GM15510 (cell line): ENCODE measurements around the gene CNGB1.

Experiments
- POLR2A ChIP-seq: IDR thresholded peaks from 3 replicates; pipeline ENCODE4 v1.6.1; 2011; ENCODE audit warnings: borderline replicate concordance; ENCODE audit not compliant: insufficient read length; ENCODE audit errors: extremely low read depth

The CNGB1 gene

DNA sequence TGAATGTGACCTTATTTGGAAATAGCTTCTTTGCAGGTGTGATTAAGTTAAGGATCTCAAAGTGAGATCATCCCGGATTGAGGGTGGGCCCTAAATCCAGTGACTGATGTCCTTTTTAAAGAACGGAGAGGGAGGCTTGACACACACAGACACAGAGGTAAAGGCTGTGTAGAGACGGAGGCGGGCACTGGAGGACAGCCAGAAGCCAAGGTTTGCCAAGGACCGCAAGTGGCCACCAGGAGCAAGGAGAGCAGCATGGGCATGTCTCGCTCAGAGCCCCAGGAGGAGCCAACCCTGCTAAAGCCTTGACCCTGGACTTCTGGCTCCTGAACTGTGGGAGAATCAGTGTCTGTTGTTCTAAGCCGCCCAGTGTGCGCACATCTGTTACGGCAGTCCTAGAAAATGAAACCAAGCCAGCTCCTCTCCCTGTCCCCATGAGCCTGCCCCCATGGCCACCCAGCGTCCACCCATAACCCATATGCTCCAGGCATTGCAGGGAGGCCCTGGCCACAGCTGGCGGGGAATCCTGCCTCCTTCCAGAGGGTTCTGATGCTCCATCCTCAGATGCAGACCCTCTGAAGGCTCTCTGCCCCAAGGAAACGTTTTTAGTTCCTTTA lies 15.2 kb downstream of the CNGB1 start:
- no peak for TF ChIP-seq POLR2A

DNA sequence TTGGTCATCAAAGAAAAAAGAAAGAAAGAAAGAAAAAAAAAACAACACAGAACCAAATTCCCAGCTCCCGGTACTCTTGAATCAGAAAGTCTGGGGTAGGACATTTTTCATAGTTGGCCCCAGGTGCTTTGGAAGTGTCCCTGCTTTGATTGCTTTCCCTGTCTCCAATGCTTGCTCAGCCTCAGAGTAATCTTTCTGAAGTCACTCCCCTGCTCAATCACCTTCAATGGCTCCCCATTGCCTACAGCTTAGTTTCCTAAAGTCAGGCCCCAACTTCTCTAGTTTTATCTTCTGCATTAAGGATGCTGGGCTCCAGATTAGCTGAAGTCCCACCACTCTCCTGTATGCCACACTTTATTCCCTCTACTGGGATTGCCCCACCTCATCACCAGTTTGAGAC lies 17.1 kb downstream of the CNGB1 start:
- TF ChIP-seq POLR2A = no peak

GRCh38 chr16:57952909-57953308 lies 18.0 kb downstream of the CNGB1 start:
- no peak for TF ChIP-seq POLR2A

GRCh38 chr16:57951204-57951960 lies 19.5 kb downstream of the CNGB1 start:
- no peak for TF ChIP-seq POLR2A

DNA sequence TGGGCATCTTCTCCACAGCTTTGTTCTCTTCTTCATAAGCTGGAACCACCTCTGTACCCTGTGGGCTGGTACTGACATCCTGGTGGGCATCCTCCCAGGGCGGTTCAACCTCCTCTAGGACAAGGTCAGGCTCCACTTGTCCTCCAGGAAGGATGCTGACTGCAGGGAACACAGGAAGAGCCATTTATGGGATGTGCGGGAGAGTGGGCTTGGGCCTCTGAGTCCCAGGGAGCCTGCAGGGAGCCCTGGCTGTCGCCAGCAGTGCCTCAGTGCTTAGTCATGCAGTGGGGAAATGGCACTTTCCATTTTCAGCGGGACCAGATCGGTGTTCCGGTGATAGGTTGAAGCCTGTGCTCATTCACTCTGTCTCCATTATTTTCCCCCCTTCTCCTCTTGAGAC lies 20.5 kb downstream of the CNGB1 start:
- no peak for TF ChIP-seq POLR2A

DNA sequence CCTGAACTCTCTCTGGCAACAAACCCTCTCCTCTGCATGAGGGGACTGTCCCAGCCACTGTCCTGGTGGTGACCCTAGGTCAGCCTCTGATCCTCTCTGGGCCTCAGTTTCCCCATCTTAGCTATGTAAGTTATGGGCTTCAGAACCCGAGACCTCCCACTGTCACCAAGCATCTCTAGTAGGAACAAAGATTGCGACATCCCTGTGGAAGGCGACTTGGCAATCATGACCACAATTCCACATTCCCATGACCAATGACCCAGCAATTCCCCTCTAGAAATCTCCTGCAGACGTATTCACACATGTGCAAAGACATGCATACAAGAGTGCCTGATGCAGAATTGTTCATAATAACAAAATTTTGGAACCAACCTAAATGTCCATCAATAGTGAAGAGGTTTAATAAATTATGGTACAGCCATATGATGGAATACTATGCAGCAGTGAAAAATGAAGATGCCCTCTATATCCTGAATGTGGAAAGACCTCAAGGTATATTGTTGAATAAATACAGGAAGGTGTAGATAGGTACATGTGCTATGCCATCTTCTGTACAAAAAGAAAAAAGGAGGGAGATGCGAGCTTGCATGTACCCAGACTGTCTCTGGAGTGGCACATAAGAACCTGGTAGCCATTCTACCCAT lies 21.2 kb downstream of the CNGB1 start:
- no peak for TF ChIP-seq POLR2A

DNA sequence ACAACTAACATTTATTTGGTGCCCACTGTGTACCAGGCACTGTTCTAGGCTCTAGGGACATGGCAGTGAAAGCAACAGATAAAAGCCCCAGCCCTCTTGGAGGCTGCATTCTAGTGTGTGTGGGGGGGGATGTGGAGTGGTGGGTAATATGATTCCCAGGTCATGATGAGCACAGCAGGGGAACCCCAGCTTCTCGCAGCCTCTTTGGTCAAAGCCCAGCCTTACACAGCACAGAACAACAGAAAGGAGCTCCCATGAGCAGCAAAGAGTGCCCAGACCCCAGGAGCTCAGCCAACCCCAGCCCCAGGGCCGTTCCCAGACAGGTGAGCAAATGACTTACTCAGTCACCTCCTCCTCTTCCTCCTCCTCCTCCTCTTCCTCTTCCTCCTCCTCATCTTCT lies 21.9 kb downstream of the CNGB1 start:
- TF ChIP-seq POLR2A = no peak

GRCh38 chr16:57948027-57948426 lies 22.9 kb downstream of the CNGB1 start:
- no peak for TF ChIP-seq POLR2A

- no peak for TF ChIP-seq POLR2A
Observed at GRCh38 chr16:57947261-57947660, 23.7 kb downstream of the CNGB1 start.

- no peak for TF ChIP-seq POLR2A
Observed at GRCh38 chr16:57946181-57946801, 24.6 kb downstream of the CNGB1 start.

- TF ChIP-seq POLR2A = no peak
Observed at GRCh38 chr16:57945740-57946138, 25.2 kb downstream of the CNGB1 start.

- TF ChIP-seq POLR2A = no peak
Observed at GRCh38 chr16:57944970-57945739, 25.8 kb downstream of the CNGB1 start.

- TF ChIP-seq POLR2A = no peak
Observed at GRCh38 chr16:57941016-57941664, 29.8 kb downstream of the CNGB1 start.

DNA sequence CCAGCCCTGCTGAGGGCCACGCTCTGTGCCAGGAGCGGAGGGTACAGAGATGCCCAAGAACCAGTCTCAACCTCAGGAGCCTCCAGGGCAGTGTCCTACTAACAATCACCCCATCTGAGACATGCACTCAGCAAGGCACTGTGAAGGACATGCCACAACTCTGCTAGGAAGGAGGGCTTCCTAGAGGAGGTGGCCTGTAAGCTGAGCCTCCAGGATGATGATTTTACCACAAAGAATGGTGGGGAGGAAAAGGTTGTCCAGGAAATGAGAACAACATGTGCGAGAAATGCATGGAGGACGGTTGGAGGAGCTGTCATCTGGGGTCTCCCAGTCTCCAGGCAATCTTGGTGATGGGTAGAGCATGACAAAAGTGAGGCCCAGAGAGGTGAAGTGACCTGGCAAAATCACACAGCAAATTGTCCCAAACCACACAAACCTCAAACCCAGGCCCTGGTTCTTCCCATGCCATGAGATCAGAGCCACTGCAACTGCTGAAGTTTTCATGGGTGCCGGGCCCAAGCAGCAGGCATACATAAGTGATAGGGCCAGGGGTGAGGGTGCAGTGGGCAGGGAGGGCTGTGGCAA lies 30.5 kb downstream of the CNGB1 start:
- TF ChIP-seq POLR2A = no peak
